ENCODE measurements around the gene RET.

RET gene

GRCh38 chr10:43105956-43106229, 29.0 kb downstream of the RET start:
- TF ChIP-seq, protein P1, sequence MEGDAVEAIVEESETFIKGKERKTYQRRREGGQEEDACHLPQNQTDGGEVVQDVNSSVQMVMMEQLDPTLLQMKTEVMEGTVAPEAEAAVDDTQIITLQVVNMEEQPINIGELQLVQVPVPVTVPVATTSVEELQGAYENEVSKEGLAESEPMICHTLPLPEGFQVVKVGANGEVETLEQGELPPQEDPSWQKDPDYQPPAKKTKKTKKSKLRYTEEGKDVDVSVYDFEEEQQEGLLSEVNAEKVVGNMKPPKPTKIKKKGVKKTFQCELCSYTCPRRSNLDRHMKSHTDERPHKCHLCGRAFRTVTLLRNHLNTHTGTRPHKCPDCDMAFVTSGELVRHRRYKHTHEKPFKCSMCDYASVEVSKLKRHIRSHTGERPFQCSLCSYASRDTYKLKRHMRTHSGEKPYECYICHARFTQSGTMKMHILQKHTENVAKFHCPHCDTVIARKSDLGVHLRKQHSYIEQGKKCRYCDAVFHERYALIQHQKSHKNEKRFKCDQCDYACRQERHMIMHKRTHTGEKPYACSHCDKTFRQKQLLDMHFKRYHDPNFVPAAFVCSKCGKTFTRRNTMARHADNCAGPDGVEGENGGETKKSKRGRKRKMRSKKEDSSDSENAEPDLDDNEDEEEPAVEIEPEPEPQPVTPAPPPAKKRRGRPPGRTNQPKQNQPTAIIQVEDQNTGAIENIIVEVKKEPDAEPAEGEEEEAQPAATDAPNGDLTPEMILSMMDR (IDR thresholded peaks at IDR 0.05; ENCODE audit: low read depth, low read length, missing control alignments) = no peak
- DNase-seq (ENCODE audit: low read depth) = no peak
- H3K4me3 ChIP-seq (ENCODE audit: low read depth, low read length) = no peak overlapping the region

- TF ChIP-seq, protein P1 (IDR thresholded peaks at IDR 0.05; ENCODE audit: low read depth, low read length, missing control alignments) = no peak
- no peak overlapping the region for H3K4me3 ChIP-seq (ENCODE audit: low read depth, low read length)
- DNase-seq (ENCODE audit: low read depth) = no peak
Observed at GRCh38 chr10:43106256-43107091, 29.6 kb downstream of the RET start.

- H3K4me3 ChIP-seq (ENCODE audit: low read depth, low read length) = no peak overlapping the region
- DNase-seq (ENCODE audit: low read depth) = no peak
- TF ChIP-seq, protein P1 (IDR thresholded peaks at IDR 0.05; ENCODE audit: low read depth, low read length, missing control alignments) = no peak
Observed at GRCh38 chr10:43108951-43109350, 32.1 kb downstream of the RET start.

GRCh38 chr10:43109671-43110249, 32.9 kb downstream of the RET start:
- H3K4me3 ChIP-seq (ENCODE audit: low read depth, low read length) = no peak overlapping the region
- DNase-seq (ENCODE audit: low read depth) = no peak
- TF ChIP-seq, protein P1 (IDR thresholded peaks at IDR 0.05; ENCODE audit: low read depth, low read length, missing control alignments) = no peak

DNA sequence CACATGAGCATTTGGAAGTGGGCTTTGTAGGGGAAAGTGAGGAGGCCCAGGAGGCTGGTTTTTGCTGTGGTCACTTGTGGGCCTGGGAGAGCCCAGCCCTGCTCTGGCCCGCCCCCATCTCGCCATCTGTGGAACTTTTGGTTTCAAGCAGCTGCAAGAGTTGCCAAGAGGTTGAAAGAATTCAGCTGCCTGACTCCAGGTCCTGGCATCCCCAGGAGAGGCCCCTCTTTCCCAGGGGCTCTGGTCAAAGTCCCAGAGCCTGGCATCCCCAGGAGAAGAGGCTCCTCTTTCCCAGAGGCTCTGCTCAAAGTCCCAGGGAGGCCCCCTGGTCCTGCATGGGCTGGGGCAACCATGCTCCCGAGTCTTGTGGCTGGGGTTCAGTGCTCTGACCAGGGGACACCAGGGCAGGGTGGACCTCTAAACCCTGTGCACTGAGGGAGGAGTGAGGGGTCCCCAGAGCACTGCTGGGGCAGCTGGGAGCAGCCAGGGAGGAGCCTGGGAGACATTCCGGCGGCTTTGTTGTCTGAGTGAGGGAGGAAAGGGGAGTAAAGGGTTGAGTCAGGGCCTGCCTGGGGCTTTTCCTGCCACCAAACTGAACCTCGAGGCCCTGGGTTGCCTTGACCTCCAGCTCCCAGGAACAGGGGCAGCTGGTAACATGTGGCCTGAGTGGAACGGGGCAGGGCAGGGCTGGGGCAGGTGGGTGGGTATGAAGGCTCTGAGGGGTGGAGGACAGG, 33.6 kb downstream of the RET start:
- H3K4me3 ChIP-seq (ENCODE audit: low read depth, low read length) = no peak overlapping the region
- TF ChIP-seq, protein P1 (IDR thresholded peaks at IDR 0.05; ENCODE audit: low read depth, low read length, missing control alignments) = no peak
- DNase-seq (ENCODE audit: low read depth) = no peak

DNA sequence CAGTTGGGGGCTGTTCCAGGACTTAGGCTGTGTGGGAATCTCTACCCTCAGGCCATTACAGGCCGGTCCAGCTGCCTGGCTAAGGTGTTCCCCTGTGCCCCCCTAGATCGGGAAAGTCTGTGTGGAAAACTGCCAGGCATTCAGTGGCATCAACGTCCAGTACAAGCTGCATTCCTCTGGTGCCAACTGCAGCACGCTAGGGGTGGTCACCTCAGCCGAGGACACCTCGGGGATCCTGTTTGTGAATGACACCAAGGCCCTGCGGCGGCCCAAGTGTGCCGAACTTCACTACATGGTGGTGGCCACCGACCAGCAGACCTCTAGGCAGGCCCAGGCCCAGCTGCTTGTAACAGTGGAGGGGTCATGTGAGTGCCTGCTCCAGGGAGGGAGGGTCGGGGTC, 34.2 kb downstream of the RET start:
- H3K4me3 ChIP-seq (ENCODE audit: low read depth, low read length) = no peak overlapping the region
- TF ChIP-seq, protein P1 (IDR thresholded peaks at IDR 0.05; ENCODE audit: low read depth, low read length, missing control alignments) = no peak
- no peak for DNase-seq (ENCODE audit: low read depth)

Data from GM12864 (cell line).